ES-I3 (cell line): ENCODE data around the gene NHP2.

ENCODE experiments used
- H3K36me3 ChIP-seq: 2 replicates; pipeline ENCODE4 v1.6.1; 2013; ENCODE audit warnings: mild to moderate bottlenecking, low read length, control low read depth, moderate library complexity; ENCODE audit not compliant: insufficient read depth
- H3K4me1 ChIP-seq: 2 replicates; pipeline ENCODE4 v1.6.1; 2013; ENCODE audit warnings: mild to moderate bottlenecking, control low read depth, low read length; ENCODE audit not compliant: insufficient read depth
- H3K9ac ChIP-seq: 2 replicates; pipeline ENCODE4 v1.6.1; 2013; ENCODE audit warnings: low read depth, mild to moderate bottlenecking, low read length, moderate library complexity
- H3K9me3 ChIP-seq: 2 replicates; pipeline ENCODE4 v1.6.1; 2013; ENCODE audit warnings: mild to moderate bottlenecking, low read length, moderate library complexity; ENCODE audit not compliant: control insufficient read depth, insufficient read depth

Gene NHP2

DNA sequence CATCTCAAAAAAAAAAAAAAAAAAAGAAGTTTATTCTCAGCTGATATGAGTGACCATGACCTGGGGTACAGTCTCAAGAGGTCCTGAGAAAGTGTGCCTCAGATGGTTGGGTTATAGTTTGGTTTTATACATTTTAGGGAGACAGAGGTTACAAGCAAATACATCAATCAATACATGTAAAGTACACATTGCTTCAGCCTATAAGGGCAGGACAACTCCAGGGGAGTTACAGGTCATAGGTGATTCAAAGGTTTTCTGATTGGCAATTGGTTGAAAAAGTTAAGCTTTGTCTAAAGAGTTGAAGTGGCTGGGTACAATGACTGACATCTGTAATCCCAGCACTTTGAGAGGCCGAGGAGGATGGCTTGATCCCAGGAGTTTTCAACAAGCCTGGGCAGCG lies 35.7 kb upstream of the NHP2 start:
- Histone ChIP-seq H3K4me1 (no peaks in the 10 kb centered on the region), H3K9ac (no peak overlapping the region), H3K9me3 (no peaks in the 10 kb centered on the region), H3K36me3 (no peaks in the 10 kb centered on the region)

GRCh38 chr5:178187014-178187413 lies 33.3 kb upstream of the NHP2 start, which contains the start of gene GMCL2:
GMCL2 (minus strand) TSS chr5:178187371; CDS start chr5:178187299, 72 bp downstream.
- peaks cover 3% of the 10 kb centered on the region; the same call in 1 of the 2 replicates for H3K9me3 ChIP-seq
- H3K36me3 ChIP-seq, result no peaks in the 10 kb centered on the region
- no peaks in the 10 kb centered on the region for H3K4me1 ChIP-seq
- no peak within 1 kb of the TSS for H3K9ac ChIP-seq

DNA sequence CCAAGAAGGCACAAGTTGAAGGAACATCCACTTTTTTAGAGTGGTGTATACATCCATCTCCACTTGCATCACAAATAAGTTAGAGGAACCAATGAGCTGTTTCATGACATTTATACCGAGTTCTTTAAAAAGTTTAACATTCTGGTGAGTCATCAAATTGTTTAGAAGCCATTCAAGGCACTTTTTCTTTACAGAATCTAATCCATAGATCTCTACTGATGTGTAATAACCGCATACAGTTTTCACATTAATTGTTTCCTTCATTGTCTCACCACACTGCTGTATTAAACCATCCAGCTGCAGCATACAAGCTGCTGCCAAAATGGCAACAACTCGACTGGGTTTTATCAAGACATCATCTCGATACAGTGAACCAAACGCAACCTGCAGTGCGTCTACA lies 32.7 kb upstream of the NHP2 start:
- no peak overlapping the region for H3K9ac ChIP-seq
- H3K36me3 ChIP-seq, result no peaks in the 10 kb centered on the region
- H3K4me1 ChIP-seq, result no peaks in the 10 kb centered on the region
- peaks cover 3% of the 10 kb centered on the region; the same call in 1 of the 2 replicates for H3K9me3 ChIP-seq

GRCh38 chr5:178182158-178182876 lies 28.6 kb upstream of the NHP2 start:
- H3K9ac ChIP-seq, result no peak overlapping the region
- H3K9me3 ChIP-seq, result peaks cover 3% of the 10 kb centered on the region; the same call in 1 of the 2 replicates
- peaks cover 5% of the 10 kb centered on the region; the same call in 1 of the 2 replicates for H3K4me1 ChIP-seq
- H3K36me3 ChIP-seq, result no peaks in the 10 kb centered on the region

DNA sequence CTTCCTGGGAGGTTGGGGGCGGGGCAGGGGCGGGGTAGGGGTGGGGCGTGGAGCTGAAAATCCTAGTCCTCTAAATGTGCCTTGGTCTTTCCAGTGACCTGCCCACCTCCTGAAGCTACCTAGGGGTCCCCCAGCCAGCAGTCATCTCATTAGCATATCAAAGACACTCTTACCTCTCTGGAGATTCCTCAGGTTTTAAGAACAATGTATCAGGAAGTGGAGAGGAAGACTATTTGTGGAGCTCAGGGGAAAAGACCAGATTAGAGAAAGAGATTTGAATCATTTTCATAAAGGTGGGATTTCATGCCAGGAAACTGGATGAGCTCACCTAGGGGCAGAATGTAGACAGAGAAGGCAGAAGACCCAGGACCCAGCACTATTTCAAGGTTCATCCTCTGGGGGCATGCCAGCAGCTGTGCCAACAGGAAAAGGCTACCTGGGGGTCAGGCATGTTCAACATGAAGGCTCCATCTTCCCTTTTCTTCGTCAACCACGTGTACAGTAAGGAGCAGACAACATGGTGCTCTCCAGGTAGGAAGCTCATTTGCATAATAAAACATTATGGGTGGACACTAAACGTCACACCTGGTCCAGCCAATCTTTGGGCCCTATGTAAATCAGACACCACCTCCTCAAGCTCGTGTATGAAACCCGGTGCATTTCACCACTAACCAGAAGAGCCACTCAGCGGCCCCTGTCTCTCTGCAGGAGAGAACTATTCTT lies 26.6 kb upstream of the NHP2 start:
- H3K9me3 ChIP-seq, result peaks cover 3% of the 10 kb centered on the region; the same call in 1 of the 2 replicates
- no peaks in the 10 kb centered on the region for H3K36me3 ChIP-seq
- H3K4me1 ChIP-seq, result peaks cover 5% of the 10 kb centered on the region; the same call in 1 of the 2 replicates
- peak overlapping the region; percentile 34 for H3K9ac ChIP-seq

DNA sequence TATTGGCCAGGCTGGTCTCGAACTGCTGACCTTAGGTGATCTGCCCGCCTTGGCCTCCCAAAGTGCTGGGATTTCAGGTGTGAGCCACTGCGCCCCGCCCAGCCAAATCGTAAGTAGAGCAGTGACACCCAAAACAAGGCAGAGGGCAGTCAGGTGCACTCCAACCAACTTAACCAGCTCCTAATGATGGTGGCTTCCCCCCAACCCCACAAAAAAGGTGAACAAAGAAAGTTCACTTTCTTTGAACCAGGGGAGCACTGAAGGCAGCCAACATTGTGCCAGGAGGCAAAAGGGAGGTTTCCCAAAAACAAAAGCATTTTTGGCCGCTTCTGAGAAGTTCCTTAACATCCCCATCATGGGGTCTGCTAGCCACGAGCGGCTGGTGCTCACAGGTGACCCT lies 23.9 kb upstream of the NHP2 start:
- peaks cover 3% of the 10 kb centered on the region; the same call in 1 of the 2 replicates for H3K9me3 ChIP-seq
- no peak overlapping the region for H3K9ac ChIP-seq
- H3K4me1 ChIP-seq, result peaks cover 5% of the 10 kb centered on the region; the same call in 1 of the 2 replicates
- H3K36me3 ChIP-seq, result no peaks in the 10 kb centered on the region

DNA sequence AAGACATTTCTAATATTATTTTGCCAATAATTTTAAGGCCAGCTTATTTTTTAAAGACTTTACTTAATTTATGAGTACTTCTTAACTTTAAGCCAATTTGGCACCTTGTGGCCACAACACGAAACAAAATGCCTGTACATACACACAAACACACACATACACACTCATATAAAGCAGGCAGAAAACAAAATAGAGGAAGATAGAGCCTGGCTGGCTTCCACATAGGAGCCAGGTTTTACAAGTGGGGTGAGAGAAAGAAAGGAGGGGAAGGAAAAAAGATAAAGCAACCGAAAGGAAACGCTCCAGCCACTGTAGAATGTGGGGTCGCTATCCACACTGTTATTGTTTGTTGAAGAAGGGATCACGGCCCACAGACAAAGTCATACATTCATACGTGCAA lies 23.1 kb upstream of the NHP2 start:
- no peaks in the 10 kb centered on the region for H3K36me3 ChIP-seq
- no peaks in the 10 kb centered on the region for H3K9me3 ChIP-seq
- peaks cover 5% of the 10 kb centered on the region; the same call in 1 of the 2 replicates for H3K4me1 ChIP-seq
- H3K9ac ChIP-seq, result no peak overlapping the region

DNA sequence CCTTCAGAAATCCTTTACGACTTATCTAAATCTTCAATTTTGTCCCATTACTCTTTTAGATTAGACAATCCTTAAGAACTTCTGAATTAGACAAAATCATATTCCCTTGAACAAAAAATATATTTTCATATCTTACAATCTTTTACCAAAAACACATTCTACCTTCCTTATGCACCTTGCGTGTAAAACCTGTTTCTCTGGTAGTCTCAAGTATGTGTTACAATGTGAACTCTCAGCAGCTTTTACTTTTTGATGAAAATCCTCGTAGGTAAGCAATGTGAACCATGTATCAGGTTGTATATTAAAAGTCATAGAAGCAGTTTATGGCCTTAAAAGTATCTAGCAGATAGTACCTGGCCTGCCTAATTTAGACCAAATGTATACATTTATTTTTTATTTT lies 20.8 kb upstream of the NHP2 start:
- Histone ChIP-seq H3K9ac (no peak overlapping the region), H3K36me3 (no peaks in the 10 kb centered on the region), H3K9me3 (no peaks in the 10 kb centered on the region), H3K4me1 (peaks cover 10% of the 10 kb centered on the region)

- H3K9ac ChIP-seq, result no peak overlapping the region
- H3K9me3 ChIP-seq, result no peaks in the 10 kb centered on the region
- peaks cover 11% of the 10 kb centered on the region for H3K4me1 ChIP-seq
- H3K36me3 ChIP-seq, result no peaks in the 10 kb centered on the region
These were observed 16.8 kb upstream of the NHP2 start for GRCh38 chr5:178170455-178170854.

- peaks cover 7% of the 10 kb centered on the region for H3K4me1 ChIP-seq
- no peaks in the 10 kb centered on the region for H3K36me3 ChIP-seq
- H3K9ac ChIP-seq, result no peak overlapping the region; the same call in 1 of the 2 replicates
- no peaks in the 10 kb centered on the region for H3K9me3 ChIP-seq
These were observed 11.9 kb upstream of the NHP2 start for GRCh38 chr5:178165581-178165980.

GRCh38 chr5:178163772-178164735 lies 10.4 kb upstream of the NHP2 start:
- H3K4me1 ChIP-seq, result no peaks in the 10 kb centered on the region
- H3K36me3 ChIP-seq, result no peaks in the 10 kb centered on the region
- H3K9me3 ChIP-seq, result no peaks in the 10 kb centered on the region
- peak overlapping the region; percentile 24; the same call in 1 of the 2 replicates for H3K9ac ChIP-seq

DNA sequence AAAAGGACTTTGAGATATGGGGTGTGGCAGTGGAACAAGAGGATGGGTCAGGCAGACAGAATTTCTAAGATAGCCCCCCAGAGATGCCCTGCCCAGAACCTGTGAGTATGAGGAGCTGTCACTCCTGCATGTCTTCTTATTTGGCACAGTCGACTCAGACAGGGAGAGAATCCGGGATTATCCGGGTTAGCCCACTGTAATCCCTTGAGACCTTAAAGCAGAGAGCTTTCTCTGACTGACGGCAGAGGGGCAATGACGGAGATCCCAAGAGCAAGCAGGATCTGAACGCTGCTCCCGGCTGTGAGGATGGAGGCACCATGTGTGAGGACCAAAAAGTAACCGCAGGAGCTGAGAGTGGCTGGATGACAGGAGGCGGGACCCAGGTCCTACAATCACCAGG lies 8.8 kb upstream of the NHP2 start:
- H3K9ac ChIP-seq, result no peak overlapping the region
- H3K9me3 ChIP-seq, result no peaks in the 10 kb centered on the region
- H3K4me1 ChIP-seq, result no peaks in the 10 kb centered on the region
- H3K36me3 ChIP-seq, result no peaks in the 10 kb centered on the region

DNA sequence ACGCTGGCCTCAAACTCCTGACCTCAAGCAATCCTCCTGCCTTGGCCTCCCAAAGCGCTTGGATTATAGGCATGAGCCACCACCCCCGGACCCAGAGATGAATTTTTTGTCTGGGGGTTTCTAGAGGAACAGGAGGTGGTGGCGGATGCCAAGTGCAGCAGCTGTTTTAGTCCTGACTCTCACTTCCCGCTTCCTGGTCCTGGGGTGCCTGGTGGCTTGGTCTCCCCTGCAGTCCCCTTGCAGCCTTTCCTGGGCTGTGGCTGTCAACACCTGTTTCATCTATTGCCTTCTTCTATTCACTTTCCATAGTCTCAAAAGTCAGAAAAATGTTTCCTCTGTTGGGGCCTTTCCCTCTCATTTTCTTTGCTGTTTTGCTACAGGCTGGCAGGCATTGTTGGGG lies 6.5 kb upstream of the NHP2 start:
- Histone ChIP-seq H3K36me3 (no peaks in the 10 kb centered on the region), H3K9ac (no peak overlapping the region), H3K9me3 (no peaks in the 10 kb centered on the region)

DNA sequence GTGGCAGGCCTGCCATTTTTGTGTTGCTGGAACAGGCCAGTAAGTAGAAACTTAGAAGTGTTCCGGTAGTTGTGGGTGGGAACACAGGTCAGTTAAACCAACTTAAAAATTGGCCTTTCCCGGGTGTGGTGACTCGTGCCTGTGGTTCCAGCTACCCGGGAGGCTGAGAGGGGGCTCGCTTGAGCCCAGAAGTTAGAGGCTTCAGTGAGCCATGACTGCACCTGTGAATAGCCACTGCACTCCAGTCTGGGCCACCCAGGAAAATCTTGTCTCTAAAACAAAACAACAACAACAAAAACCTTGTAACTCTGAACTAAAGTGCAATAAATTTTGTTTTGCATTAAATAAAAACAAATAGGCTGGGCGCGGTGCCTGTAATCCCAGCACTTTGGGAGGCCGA lies 1.4 kb upstream of the NHP2 start:
- Histone ChIP-seq H3K4me1 (no peaks in the 10 kb centered on the region), H3K36me3 (peaks cover 12% of the 10 kb centered on the region; the same call in 1 of the 2 replicates), H3K9me3 (no peaks in the 10 kb centered on the region), H3K9ac (no peak overlapping the region)

More for the DNA sequence above, 6.5 kb upstream of the NHP2 start:
- no peaks in the 10 kb centered on the region for H3K4me1 ChIP-seq
